HepG2 (cell line): ENCODE data around the gene FRAS1. TPM values are rescaled to one million over a fixed set of nuclear protein-coding genes. Genes with fewer than 3 reads are reported as not detected.
A peak's percentile ranks its signal among the peaks of the same experiment; 100 is the strongest.

ENCODE experiments used
- HDAC2 ChIP-seq: sonication (generic); formaldehyde crosslinking; IDR thresholded peaks from 2 replicates; pipeline ENCODE4 v1.4.0; 2020; ENCODE audit warnings: missing genetic modification reagents
- NFE2 ChIP-seq: sonication (generic); formaldehyde crosslinking; IDR thresholded peaks from 2 replicates; pipeline ENCODE4 v1.4.0; 2020; ENCODE audit warnings: missing genetic modification reagents
- RARG ChIP-seq: sonication (generic); formaldehyde crosslinking; IDR thresholded peaks from 2 replicates; pipeline ENCODE4 v1.4.0; 2020; ENCODE audit warnings: low read depth, mild to moderate bottlenecking, missing genetic modification reagents
- STAT5B ChIP-seq: sonication (generic); formaldehyde crosslinking; IDR thresholded peaks from 2 replicates; pipeline ENCODE4 v1.4.0; 2020; ENCODE audit warnings: missing genetic modification reagents
- TAF15 ChIP-seq: fragments of 200-400 bp; formaldehyde crosslinking; IDR thresholded peaks from one replicate; pipeline ENCODE4 v1.6.1; 2018; ENCODE audit warnings: mild to moderate bottlenecking, low read depth, low read length; ENCODE audit not compliant: poor library complexity, severe bottlenecking
- ZIK1 ChIP-seq: sonication (generic); formaldehyde crosslinking; IDR thresholded peaks from 2 replicates; pipeline ENCODE4 v1.5.0; 2020; ENCODE audit warnings: mild to moderate bottlenecking, low read depth, missing genetic modification reagents, borderline replicate concordance
- ZNF251 ChIP-seq: sonication (generic); formaldehyde crosslinking; IDR thresholded peaks from 2 replicates; pipeline ENCODE4 v1.9.0; 2021; ENCODE audit warnings: mild to moderate bottlenecking, missing genetic modification reagents
- ZNF296 ChIP-seq: sonication (generic); formaldehyde crosslinking; conservative IDR thresholded peaks from 2 replicates; pipeline ENCODE4 v1.5.0; 2020; ENCODE audit warnings: mild to moderate bottlenecking, missing genetic modification reagents
- ZNF318 ChIP-seq: sonication (generic); formaldehyde crosslinking; IDR thresholded peaks from 2 replicates; pipeline ENCODE4 v1.4.0; 2020; ENCODE audit warnings: mild to moderate bottlenecking, missing genetic modification reagents
- ZNF337 ChIP-seq: sonication (generic); formaldehyde crosslinking; IDR thresholded peaks from 2 replicates; pipeline ENCODE4 v1.5.1; 2020; ENCODE audit warnings: missing genetic modification reagents, low read depth, mild to moderate bottlenecking, borderline replicate concordance
- ZNF446 ChIP-seq: sonication (generic); formaldehyde crosslinking; IDR thresholded peaks from 2 replicates; pipeline ENCODE4 v1.5.0; 2020; ENCODE audit warnings: mild to moderate bottlenecking, missing genetic modification reagents
- ZNF530 ChIP-seq: sonication (generic); formaldehyde crosslinking; IDR thresholded peaks from 2 replicates; pipeline ENCODE4 v1.5.0; 2020; ENCODE audit warnings: low read depth, mild to moderate bottlenecking, missing genetic modification reagents
- ZNF7 ChIP-seq: IDR thresholded peaks from 2 replicates; pipeline ENCODE4 v1.6.1; 2016; ENCODE audit warnings: missing biosample characterization, missing genetic modification reagents
- polyA plus RNA-seq, 8 experiments: library from polyadenylated mRNA; depleted of rRNA in 3 of 8; stranded (reverse) in 7 of 8; unstranded in 1 of 8; fragments of >200 nt; fragmentation: Illumina TruSeq in 4 of 8; extraction: Trizol in 4 of 8; gene quantifications; 2 replicates each; pipeline versions ENCODE4 v1.2.1 to v1.2.3, GENCODE V29; 2011 to 2016; ENCODE audit warnings: low read depth in 4 of 8, missing spikeins in 1 of 8, mixed read lengths in 1 of 8; ENCODE audit not compliant: insufficient read depth in 1 of 8
- total RNA-seq, 5 experiments: library from RNA; depleted of rRNA; stranded (reverse); fragments of >200 nt; fragmentation: Illumina TruSeq; extraction: Trizol; gene quantifications; 2 replicates each; pipeline ENCODE4 v1.2.3, GENCODE V29; 2016; ENCODE audit warnings: low read depth in 1 of 5
- TF ChIP-seq, protein P1 (sequence below): sonication (generic); IDR thresholded peaks from 2 replicates; pipeline ENCODE4 v1.6.1; 2016; ENCODE audit warnings: low read depth, borderline replicate concordance
- TF ChIP-seq, protein P2 (sequence below): IDR thresholded peaks from 2 replicates; pipeline ENCODE4 v1.6.1; 2016; ENCODE audit warnings: missing compliant biosample characterization, missing genetic modification reagents, borderline replicate concordance
- TF ChIP-seq, protein P3 (sequence below): sonication (generic); formaldehyde crosslinking; IDR thresholded peaks from 2 replicates; pipeline ENCODE4 v1.5.1; 2020; ENCODE audit warnings: missing genetic modification reagents, mild to moderate bottlenecking, borderline replicate concordance

The FRAS1 gene
- total and polyA plus RNA-seq, 2 of the 13 experiments (the other 11 are each of a cell fraction or from before 2014, with no cell fraction given), result 22.5 to 31.6 TPM

DNA sequence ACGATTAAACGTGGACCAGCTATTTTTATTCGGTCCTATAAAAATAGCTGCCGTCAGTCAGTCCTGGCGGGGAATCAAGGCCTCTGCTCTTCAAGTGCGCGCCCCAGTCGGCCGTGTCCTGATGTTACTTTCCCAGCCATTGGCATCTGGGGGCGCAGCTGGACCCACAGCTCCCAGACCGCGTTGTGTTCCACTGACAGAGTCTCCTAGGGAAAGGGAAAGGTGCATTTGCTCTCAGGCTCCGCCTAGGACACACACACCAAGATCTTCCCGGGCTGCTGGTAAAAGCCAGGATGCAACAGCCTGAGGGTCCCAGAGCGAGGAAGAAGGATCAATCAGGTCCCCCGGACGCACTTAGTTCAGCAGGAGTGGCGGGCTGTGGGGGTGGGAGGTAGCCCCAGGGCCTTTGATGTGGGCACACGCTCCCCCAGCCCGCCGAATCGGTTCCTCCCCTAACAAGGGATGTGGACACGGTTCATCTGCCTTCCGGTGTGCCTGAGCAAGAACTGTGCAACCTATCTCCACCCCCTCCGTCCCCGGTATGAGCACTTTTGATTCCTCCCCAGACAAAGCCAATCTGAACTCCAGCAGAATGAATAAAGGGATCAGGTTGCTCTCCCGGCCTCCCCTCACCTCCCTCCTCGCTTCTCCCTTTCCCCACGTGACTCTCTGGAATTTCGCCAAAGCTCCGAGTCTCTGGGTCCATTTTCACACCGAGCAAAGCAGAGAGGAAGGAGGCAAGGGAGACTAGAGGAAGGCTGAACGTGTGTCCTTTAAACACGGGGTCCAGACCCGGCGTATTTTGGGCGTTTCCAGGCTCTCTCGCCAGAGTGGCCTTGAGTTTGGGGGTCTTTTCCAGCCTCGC lies 626 bp upstream of the FRAS1 start (continued):
- TF ChIP-seq, protein P1, sequence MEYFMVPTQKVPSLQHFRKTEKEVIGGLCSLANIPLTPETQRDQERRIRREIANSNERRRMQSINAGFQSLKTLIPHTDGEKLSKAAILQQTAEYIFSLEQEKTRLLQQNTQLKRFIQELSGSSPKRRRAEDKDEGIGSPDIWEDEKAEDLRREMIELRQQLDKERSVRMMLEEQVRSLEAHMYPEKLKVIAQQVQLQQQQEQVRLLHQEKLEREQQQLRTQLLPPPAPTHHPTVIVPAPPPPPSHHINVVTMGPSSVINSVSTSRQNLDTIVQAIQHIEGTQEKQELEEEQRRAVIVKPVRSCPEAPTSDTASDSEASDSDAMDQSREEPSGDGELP, result no peak
- TF ChIP-seq RARG (CRISPR knock-in tag) (no peak), TAF15 (no peak), ZNF446 (no peak), STAT5B (CRISPR knock-in tag) (no peak), ZNF7 (CRISPR knock-in tag) (no peak), NFE2 (CRISPR knock-in tag) (no peak), ZNF251 (no peak), ZNF530 (CRISPR knock-in tag) (no peak), ZIK1 (CRISPR knock-in tag) (no peak), HDAC2 (CRISPR knock-in tag) (0 out of 2 replicates have a peak, but pooled peaks have one; percentile 28), ZNF337 (CRISPR knock-in tag) (no peak), ZNF318 (CRISPR knock-in tag) (no peak), ZNF296 (peak; percentile 78; the same call in 1 of the 2 replicates)
- TF ChIP-seq, protein P2, sequence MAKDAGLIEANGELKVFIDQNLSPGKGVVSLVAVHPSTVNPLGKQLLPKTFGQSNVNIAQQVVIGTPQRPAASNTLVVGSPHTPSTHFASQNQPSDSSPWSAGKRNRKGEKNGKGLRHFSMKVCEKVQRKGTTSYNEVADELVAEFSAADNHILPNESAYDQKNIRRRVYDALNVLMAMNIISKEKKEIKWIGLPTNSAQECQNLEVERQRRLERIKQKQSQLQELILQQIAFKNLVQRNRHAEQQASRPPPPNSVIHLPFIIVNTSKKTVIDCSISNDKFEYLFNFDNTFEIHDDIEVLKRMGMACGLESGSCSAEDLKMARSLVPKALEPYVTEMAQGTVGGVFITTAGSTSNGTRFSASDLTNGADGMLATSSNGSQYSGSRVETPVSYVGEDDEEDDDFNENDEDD (CRISPR knock-in tag), result peak; percentile 58; the same call in 1 of the 2 replicates
- TF ChIP-seq, protein P3, sequence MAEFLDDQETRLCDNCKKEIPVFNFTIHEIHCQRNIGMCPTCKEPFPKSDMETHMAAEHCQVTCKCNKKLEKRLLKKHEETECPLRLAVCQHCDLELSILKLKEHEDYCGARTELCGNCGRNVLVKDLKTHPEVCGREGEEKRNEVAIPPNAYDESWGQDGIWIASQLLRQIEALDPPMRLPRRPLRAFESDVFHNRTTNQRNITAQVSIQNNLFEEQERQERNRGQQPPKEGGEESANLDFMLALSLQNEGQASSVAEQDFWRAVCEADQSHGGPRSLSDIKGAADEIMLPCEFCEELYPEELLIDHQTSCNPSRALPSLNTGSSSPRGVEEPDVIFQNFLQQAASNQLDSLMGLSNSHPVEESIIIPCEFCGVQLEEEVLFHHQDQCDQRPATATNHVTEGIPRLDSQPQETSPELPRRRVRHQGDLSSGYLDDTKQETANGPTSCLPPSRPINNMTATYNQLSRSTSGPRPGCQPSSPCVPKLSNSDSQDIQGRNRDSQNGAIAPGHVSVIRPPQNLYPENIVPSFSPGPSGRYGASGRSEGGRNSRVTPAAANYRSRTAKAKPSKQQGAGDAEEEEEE (CRISPR knock-in tag), result no peak
